H9 (cell line): Measurements from ENCODE around the gene AK5. TPM values are rescaled to one million over a fixed set of nuclear protein-coding genes. Genes with fewer than 3 reads are reported as not detected.

Source experiments
- DNase-seq: peaks from one replicate; pipeline ENCODE4 v3.0.0-alpha.2; 2017
- H2AFZ ChIP-seq: one replicate; pipeline ENCODE4 v1.6.1; 2013; ENCODE audit warnings: mild to moderate bottlenecking, low read length, control low read depth, moderate library complexity
- H2AK5ac ChIP-seq: 2 replicates; pipeline ENCODE4 v1.6.1; 2013; ENCODE audit warnings: low read length, control low read depth, mixed read lengths; ENCODE audit not compliant: insufficient read length
- H2BK120ac ChIP-seq: one replicate; pipeline ENCODE4 v1.6.1; 2013; ENCODE audit warnings: low read depth, mild to moderate bottlenecking, low read length, control low read depth, inconsistent platforms; ENCODE audit not compliant: poor library complexity, severe bottlenecking
- H2BK12ac ChIP-seq: 2 replicates; pipeline ENCODE4 v1.6.1; 2013; ENCODE audit warnings: low read length, control low read depth, mixed read lengths, low read depth; ENCODE audit not compliant: insufficient read length
- H2BK15ac ChIP-seq: 2 replicates; pipeline ENCODE4 v1.6.1; 2013; ENCODE audit warnings: low read depth, low read length, control low read depth
- H2BK20ac ChIP-seq: one replicate; pipeline ENCODE4 v1.6.1; 2013; ENCODE audit warnings: low read depth, mild to moderate bottlenecking, low read length, control low read depth, inconsistent platforms; ENCODE audit not compliant: poor library complexity, severe bottlenecking
- H2BK5ac ChIP-seq: 2 replicates; pipeline ENCODE4 v1.6.1; 2013; ENCODE audit warnings: low read length, control low read depth, mixed read lengths; ENCODE audit not compliant: insufficient read length
- H3K14ac ChIP-seq: 2 replicates; pipeline ENCODE4 v1.6.1; 2013; ENCODE audit warnings: low read length, control low read depth; ENCODE audit not compliant: insufficient read depth
- H3K18ac ChIP-seq: 2 replicates; pipeline ENCODE4 v1.6.1; 2013; ENCODE audit warnings: low read depth, mild to moderate bottlenecking, mixed read lengths, low read length, control low read depth; ENCODE audit not compliant: insufficient read length
- H3K23ac ChIP-seq: 2 replicates; pipeline ENCODE4 v1.6.1; 2013; ENCODE audit warnings: low read length, control low read depth, mixed read lengths, low read depth; ENCODE audit not compliant: insufficient read length
- H3K23me2 ChIP-seq: 2 replicates; pipeline ENCODE4 v1.6.1; 2013; ENCODE audit warnings: low read depth, mild to moderate bottlenecking, mixed read lengths, low read length, control low read depth; ENCODE audit not compliant: insufficient read length, poor library complexity, severe bottlenecking
- H3K27ac ChIP-seq: 2 replicates; pipeline ENCODE4 v1.5.1; 2013; ENCODE audit warnings: low read length, control low read depth, mixed read lengths, low read depth; ENCODE audit not compliant: insufficient read length
- H3K27me3 ChIP-seq: 2 replicates; pipeline ENCODE4 v1.6.1; 2013; ENCODE audit warnings: low read length, control low read depth, inconsistent platforms; ENCODE audit not compliant: insufficient read depth
- H3K4ac ChIP-seq: 2 replicates; pipeline ENCODE4 v1.6.1; 2013; ENCODE audit warnings: low read depth, mild to moderate bottlenecking, control low read depth, inconsistent platforms, low read length, moderate library complexity
- H3K4me1 ChIP-seq: 2 replicates; pipeline ENCODE4 v1.6.1; 2013; ENCODE audit warnings: low read length, control low read depth, inconsistent platforms; ENCODE audit not compliant: insufficient read depth
- H3K4me2 ChIP-seq: 2 replicates; pipeline ENCODE4 v1.6.1; 2013; ENCODE audit warnings: low read length, control low read depth, mixed read lengths; ENCODE audit not compliant: insufficient read length, insufficient read depth
- H3K56ac ChIP-seq: 2 replicates; pipeline ENCODE4 v1.6.1; 2013; ENCODE audit warnings: low read depth, mild to moderate bottlenecking, mixed read lengths, low read length, control low read depth; ENCODE audit not compliant: insufficient read length
- H3K79me1 ChIP-seq: 2 replicates; pipeline ENCODE4 v1.6.1; 2013; ENCODE audit warnings: low read depth, mild to moderate bottlenecking, moderate library complexity, low read length, control low read depth, inconsistent platforms; ENCODE audit not compliant: insufficient read depth, poor library complexity, severe bottlenecking
- H3K79me2 ChIP-seq: 2 replicates; pipeline ENCODE4 v1.6.1; 2013; ENCODE audit warnings: low read length, control low read depth, inconsistent platforms; ENCODE audit not compliant: insufficient read depth
- H3K9ac ChIP-seq: 2 replicates; pipeline ENCODE4 v1.6.1; 2013; ENCODE audit warnings: low read length, control low read depth, mixed read lengths; ENCODE audit not compliant: insufficient read length; ENCODE audit errors: extremely low read depth
- H3K9me3 ChIP-seq: one replicate; pipeline ENCODE4 v1.6.1; 2013; ENCODE audit warnings: low read depth, low read length, inconsistent platforms; ENCODE audit not compliant: control insufficient read depth
- H3T11ph ChIP-seq: one replicate; pipeline ENCODE4 v1.6.1; 2013; ENCODE audit warnings: mild to moderate bottlenecking, low read length, control low read depth, inconsistent platforms
- H4K20me1 ChIP-seq: one replicate; pipeline ENCODE4 v1.6.1; 2013; ENCODE audit not compliant: control insufficient read depth, insufficient read length, insufficient read depth
- H4K5ac ChIP-seq: 2 replicates; pipeline ENCODE4 v1.6.1; 2013; ENCODE audit warnings: low read depth, mild to moderate bottlenecking, mixed read lengths, low read length, control low read depth; ENCODE audit not compliant: insufficient read length
- H4K8ac ChIP-seq: replicated peaks from 2 replicates; pipeline ENCODE4 v1.6.1; 2013; ENCODE audit warnings: low read length, control low read depth, mixed read lengths, low read depth; ENCODE audit not compliant: insufficient read length
- H4K91ac ChIP-seq: 2 replicates; pipeline ENCODE4 v1.6.1; 2013; ENCODE audit warnings: low read depth, mild to moderate bottlenecking, moderate library complexity, mixed read lengths, low read length, control low read depth; ENCODE audit not compliant: insufficient read length
- H3K27ac Mint-ChIP-seq, 3 experiments: 2 replicates in 2 of 3; 3 replicates in 1 of 3; pipeline ENCODE4 v1.8.0; 2020 to 2021; ENCODE audit warnings: mixed read lengths in 3 of 3, mild to moderate bottlenecking in 1 of 3, moderate library complexity in 1 of 3
- H3K27me3 Mint-ChIP-seq: 2 replicates; pipeline ENCODE4 v1.8.0; 2021; ENCODE audit warnings: low read depth, mild to moderate bottlenecking, moderate library complexity, mixed read lengths
- H3K36me3 Mint-ChIP-seq, 3 experiments: 2 replicates in 2 of 3; 3 replicates in 1 of 3; pipeline ENCODE4 v1.8.0; 2020 to 2021; ENCODE audit warnings: low read depth in 3 of 3, mixed read lengths in 3 of 3; ENCODE audit not compliant: insufficient read depth in 1 of 3
- H3K4me1 Mint-ChIP-seq, 2 experiments: 2 replicates each; pipeline ENCODE4 v1.8.0; 2020; ENCODE audit warnings: mixed read lengths in 2 of 2
- H3K4me3 Mint-ChIP-seq, 2 experiments: 2 replicates in 1 of 2; 3 replicates in 1 of 2; pipeline ENCODE4 v1.8.0; 2020 to 2021; ENCODE audit warnings: mild to moderate bottlenecking in 2 of 2, mixed read lengths in 2 of 2, moderate library complexity in 1 of 2
- H3K9me3 Mint-ChIP-seq, 2 experiments: 2 replicates in 1 of 2; 3 replicates in 1 of 2; pipeline ENCODE4 v1.8.0; 2020; ENCODE audit warnings: mild to moderate bottlenecking in 2 of 2, mixed read lengths in 2 of 2, moderate library complexity in 1 of 2
- WGBS: extraction: QIAGEN DNeasy Blood & Tissue Kit; methylation state at CpG from one replicate; pipeline ENCODE4 v1.1.7; 2013; ENCODE audit warnings: missing lambda C conversion rate, low lambda C conversion rate, mixed read lengths; ENCODE audit not compliant: insufficient read length; ENCODE audit errors: extremely low coverage; 5-methylcytosine and 5-hydroxymethylcytosine counted together
- total RNA-seq: library from RNA; stranded (reverse); gene quantifications from 2 replicates; pipeline ENCODE4 v1.2.1, GENCODE V29; 2021
- TF ChIP-seq, protein P1 (sequence below): fragments of 200-600 bp; sonication (generic); conservative IDR thresholded peaks from 3 replicates; pipeline ENCODE4 v1.8.0; 2021; ENCODE audit warnings: antibody characterized with exemption, mild to moderate bottlenecking

The AK5 gene
- total RNA-seq, 1 experiment from 2014 or later: 2.5 TPM

DNA sequence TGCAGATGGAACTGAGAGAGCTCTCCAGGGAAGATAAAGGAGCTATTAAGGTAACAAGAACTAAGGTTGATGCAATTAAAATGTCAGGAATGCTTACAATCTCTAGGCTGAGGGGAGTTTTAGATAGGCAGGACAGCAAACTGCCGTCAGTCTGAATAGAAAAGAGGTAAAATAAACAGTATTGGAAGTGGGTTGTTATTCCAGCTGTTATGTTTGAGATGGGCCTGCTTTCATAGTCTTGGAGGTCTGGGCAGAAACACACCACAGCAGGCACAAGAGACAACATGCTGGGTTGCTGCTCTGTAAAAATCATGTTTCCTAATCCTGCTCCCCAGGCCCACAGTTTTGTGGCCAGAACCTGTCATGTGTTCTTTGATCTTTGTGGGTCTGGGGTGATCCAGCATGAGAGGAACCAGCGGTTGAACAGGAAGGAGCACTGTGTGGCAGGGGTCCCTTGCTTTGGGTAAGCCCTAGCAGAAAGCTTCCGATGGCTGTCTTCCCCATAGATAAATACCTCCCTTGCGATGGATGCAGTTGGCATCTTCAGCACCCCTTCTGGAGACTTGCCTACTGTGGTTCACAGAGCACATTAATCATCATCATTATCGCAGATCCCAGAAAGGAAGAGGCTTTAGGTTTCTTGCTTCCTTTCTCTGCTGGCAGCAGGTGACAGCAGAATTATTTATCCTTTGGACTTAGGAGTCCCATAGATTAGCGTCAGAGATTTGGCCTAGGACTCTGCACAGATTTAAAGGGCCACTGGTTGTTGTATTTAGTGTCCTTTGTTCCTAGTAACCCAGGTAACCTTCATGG lies 97.1 kb downstream of the AK5 start:
- H3K27ac ChIP-seq: no peak overlapping the region
- no CpG with 5 or more reads among the region's 6 CpGs for WGBS
- no peak overlapping the region for H3K4me3 Mint-ChIP-seq

More for the DNA sequence above, 97.1 kb downstream of the AK5 start:
- no peak overlapping the region for H2BK20ac ChIP-seq
- H2BK5ac ChIP-seq: no peak overlapping the region
- TF ChIP-seq, protein P1, sequence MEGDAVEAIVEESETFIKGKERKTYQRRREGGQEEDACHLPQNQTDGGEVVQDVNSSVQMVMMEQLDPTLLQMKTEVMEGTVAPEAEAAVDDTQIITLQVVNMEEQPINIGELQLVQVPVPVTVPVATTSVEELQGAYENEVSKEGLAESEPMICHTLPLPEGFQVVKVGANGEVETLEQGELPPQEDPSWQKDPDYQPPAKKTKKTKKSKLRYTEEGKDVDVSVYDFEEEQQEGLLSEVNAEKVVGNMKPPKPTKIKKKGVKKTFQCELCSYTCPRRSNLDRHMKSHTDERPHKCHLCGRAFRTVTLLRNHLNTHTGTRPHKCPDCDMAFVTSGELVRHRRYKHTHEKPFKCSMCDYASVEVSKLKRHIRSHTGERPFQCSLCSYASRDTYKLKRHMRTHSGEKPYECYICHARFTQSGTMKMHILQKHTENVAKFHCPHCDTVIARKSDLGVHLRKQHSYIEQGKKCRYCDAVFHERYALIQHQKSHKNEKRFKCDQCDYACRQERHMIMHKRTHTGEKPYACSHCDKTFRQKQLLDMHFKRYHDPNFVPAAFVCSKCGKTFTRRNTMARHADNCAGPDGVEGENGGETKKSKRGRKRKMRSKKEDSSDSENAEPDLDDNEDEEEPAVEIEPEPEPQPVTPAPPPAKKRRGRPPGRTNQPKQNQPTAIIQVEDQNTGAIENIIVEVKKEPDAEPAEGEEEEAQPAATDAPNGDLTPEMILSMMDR: no peak
- no peaks in the 10 kb centered on the region for H3K27me3 ChIP-seq
- H3K79me2 ChIP-seq: no peaks in the 10 kb centered on the region
- Mint-ChIP-seq H3K36me3 (no peaks in the 10 kb centered on the region), H3K4me1 (peaks cover 4% of the 10 kb centered on the region in 2 experiments; a peak in 3 of 4 replicates), H3K9me3 (no peaks in the 10 kb centered on the region), H3K27me3 (no peaks in the 10 kb centered on the region), H3K27ac (no peak overlapping the region)
- H4K5ac ChIP-seq: no peak overlapping the region
- no peaks in the 10 kb centered on the region for H3K23me2 ChIP-seq
- no peak overlapping the region for H3K4me2 ChIP-seq
- no peak overlapping the region for H3K14ac ChIP-seq
- no peak overlapping the region for H4K8ac ChIP-seq
- no peak overlapping the region for H2BK12ac ChIP-seq
- no peak overlapping the region for H3T11ph ChIP-seq
- H2BK15ac ChIP-seq: no peak overlapping the region
- no peak overlapping the region for H3K56ac ChIP-seq
- H2BK120ac ChIP-seq: no peak overlapping the region
- no peak overlapping the region for H3K18ac ChIP-seq
- no peak overlapping the region for H4K91ac ChIP-seq
- no peaks in the 10 kb centered on the region for H3K9me3 ChIP-seq
- H3K4me1 ChIP-seq: no peaks in the 10 kb centered on the region
- H3K4ac ChIP-seq: no peak overlapping the region
- no peak overlapping the region for H2AFZ ChIP-seq
- no peak overlapping the region for H3K9ac ChIP-seq
- DNase-seq: no peak
- H2AK5ac ChIP-seq: no peak overlapping the region
- H3K79me1 ChIP-seq: no peaks in the 10 kb centered on the region
- H3K23ac ChIP-seq: no peak overlapping the region
- H4K20me1 ChIP-seq: no peaks in the 10 kb centered on the region
